Subcutaneous adipose tissue (tissue), 4 donors: ENCODE data around the gene MLH1. TPM values are rescaled to one million over a fixed set of nuclear protein-coding genes. Genes with fewer than 3 reads are reported as not detected.

Source experiments
- CTCF ChIP-seq: fragments of 450-650 bp; IDR thresholded peaks from one replicate; pipeline ENCODE4 v1.5.1; 2016; ENCODE audit warnings: low read depth, mild to moderate bottlenecking, control low read depth, antibody characterized with exemption, moderate library complexity
- total RNA-seq, 4 donors: library from RNA; depleted of rRNA; stranded (reverse); fragments of >200 nt; gene quantifications; one replicate each; pipeline ENCODE4 v1.1.0, GENCODE V29; 2016

The MLH1 gene
- total RNA-seq, 4 donors from 2014 or later = 25.0 to 46.1 (median 33.3) TPM

DNA sequence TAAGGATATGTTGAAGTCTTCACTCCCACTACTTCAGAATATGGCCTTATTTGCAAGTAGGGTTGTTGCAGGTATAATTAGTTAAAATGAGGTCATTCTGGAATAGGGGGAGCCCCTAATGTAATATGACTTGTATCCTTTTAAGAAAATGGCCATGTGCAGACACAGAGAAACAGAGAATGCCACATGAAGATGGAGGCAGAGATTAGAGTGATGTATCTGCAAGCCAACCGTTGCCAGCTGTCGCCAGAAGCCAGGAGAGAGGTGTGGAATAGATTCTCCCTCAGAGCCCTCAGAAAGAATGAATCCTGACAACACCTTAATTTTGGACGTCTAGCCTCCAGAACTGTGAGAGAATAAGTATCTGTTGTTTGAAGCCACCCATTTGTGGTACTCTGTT is 37.2 kb upstream of the MLH1 start:
- no peak for TF ChIP-seq CTCF

- TF ChIP-seq CTCF = no peak
Observed at GRCh38 chr3:36957063-36957462, 36.3 kb upstream of the MLH1 start.

DNA sequence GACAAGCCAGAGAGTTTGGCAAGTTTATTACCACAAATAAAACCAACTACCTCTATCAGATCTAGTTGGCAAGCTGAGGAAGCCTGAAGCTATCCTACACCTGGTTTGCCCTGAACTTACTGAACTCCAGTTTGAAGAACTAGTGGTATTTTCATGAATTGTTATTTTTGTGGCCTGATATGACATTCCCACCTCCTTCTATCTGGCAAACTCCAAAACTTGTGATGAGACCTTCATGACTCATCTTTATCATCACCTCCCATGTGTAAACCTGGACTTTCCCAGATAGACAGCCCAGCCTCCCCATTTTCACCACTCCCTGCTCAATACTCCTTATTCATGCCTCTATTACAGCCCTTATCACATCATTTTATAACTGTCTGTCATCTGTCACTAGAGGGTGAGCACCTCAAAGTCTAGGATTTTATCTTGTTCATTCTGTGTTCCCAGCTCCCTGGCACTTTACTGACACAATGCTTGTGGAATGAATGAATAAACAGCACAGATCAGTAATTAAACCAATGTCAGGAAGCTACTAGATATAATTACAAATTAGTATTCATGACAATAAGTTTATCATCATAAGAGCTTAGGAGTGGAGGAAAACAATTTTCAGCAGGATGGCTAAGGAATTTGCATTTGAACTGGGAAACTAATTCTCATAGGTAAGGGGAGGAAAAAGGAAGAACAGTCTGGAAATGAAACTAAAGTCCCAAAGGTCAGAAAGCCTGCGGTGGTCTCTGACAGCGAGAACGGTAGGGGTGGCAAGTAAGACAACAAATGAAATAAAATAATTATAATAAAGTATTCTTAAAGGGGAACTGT is 35.2 kb upstream of the MLH1 start:
- no peak for TF ChIP-seq CTCF

- TF ChIP-seq CTCF = no peak
Observed at GRCh38 chr3:36959821-36960220, 33.5 kb upstream of the MLH1 start.

DNA sequence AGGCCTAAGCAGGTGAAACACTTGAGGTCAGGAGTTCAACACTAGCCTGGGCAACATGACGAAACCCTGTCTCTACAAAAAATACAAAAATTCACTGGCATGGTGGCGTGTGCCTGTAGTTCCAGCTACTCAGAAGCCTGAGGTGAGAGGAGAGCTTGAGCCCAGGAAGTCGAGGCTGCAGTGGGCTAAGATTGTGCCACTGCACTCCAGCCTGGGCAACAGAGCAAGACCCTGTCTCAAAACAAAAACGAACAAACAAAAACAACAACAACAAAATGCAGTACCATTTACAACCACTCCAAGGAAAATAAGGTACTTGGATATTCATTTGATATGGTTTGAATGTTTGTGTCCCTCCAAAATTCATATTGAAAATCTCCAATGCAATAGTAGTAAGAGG is 32.8 kb upstream of the MLH1 start:
- TF ChIP-seq CTCF = no peak

DNA sequence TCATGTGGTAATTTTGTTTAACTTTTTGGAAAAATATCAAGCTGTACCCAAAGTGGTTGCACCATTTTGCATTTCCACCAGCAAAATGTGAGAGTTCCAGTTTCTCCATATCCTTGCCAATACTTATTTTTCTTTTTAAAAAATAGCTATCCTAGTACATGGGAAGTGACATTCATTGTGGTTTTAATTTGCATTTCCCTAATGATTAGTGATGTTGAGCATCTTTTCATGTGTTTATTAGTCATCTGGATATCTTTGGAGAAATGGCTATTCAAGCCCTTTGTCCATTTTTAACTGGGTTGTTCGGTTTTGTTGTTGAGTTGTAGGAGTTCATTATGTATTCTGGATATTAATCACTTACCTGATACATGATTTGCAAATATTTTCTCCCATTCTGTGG is 29.0 kb upstream of the MLH1 start:
- TF ChIP-seq CTCF = no peak

- TF ChIP-seq CTCF = no peak
Observed at GRCh38 chr3:36964817-36965216, 28.5 kb upstream of the MLH1 start.
